ENCODE results near the gene LPIN3.
A peak's percentile ranks its signal among the peaks of the same experiment; 100 is the strongest.

LPIN3 gene

GRCh38 chr20:41336711-41337492 is 3.7 kb upstream of the LPIN3 start:
- no peak overlapping the region for H3K27ac ChIP-seq (ENCODE audit: low read depth in 2 of 2, low read length in 2 of 2)
- H3K4me3 ChIP-seq (ENCODE audit: low read length in 2 of 2), result no peak overlapping the region
- H3K9me3 ChIP-seq (ENCODE audit: control insufficient read depth in 2 of 2, low read length in 2 of 2), result no peaks in the 10 kb centered on the region
- H3K4me1 ChIP-seq (ENCODE audit: control insufficient read depth in 2 of 2, insufficient read depth in 2 of 2, low read length in 2 of 2), result peaks cover 15 to 17% of the 10 kb centered on the region in 2 donors
- H3K36me3 ChIP-seq (ENCODE audit: control insufficient read depth in 2 of 2, insufficient read depth in 2 of 2, low read length in 2 of 2), result no peaks in the 10 kb centered on the region
- no peaks in the 10 kb centered on the region for H3K27me3 ChIP-seq (ENCODE audit: control insufficient read depth in 2 of 2, insufficient read depth in 2 of 2, low read length in 2 of 2)
- no peak overlapping the region for H3K9ac ChIP-seq (ENCODE audit: low read depth in 1 of 2, low read length in 2 of 2)

- H3K27me3 ChIP-seq (ENCODE audit: control insufficient read depth in 2 of 2, insufficient read depth in 2 of 2, low read length in 2 of 2), result no peaks in the 10 kb centered on the region
- H3K4me3 ChIP-seq (ENCODE audit: low read length in 2 of 2), result peak overlapping the region; percentile 71 to 78
- no peaks in the 10 kb centered on the region for H3K9me3 ChIP-seq (ENCODE audit: control insufficient read depth in 2 of 2, low read length in 2 of 2)
- H3K27ac ChIP-seq (ENCODE audit: low read depth in 2 of 2, low read length in 2 of 2), result peak overlapping the region; percentile 91 to 92
- H3K9ac ChIP-seq (ENCODE audit: low read depth in 1 of 2, low read length in 2 of 2), result peak overlapping the region; percentile 65 to 67
- peaks cover 17 to 19% of the 10 kb centered on the region in 2 donors for H3K4me1 ChIP-seq (ENCODE audit: control insufficient read depth in 2 of 2, insufficient read depth in 2 of 2, low read length in 2 of 2)
- H3K36me3 ChIP-seq (ENCODE audit: control insufficient read depth in 2 of 2, insufficient read depth in 2 of 2, low read length in 2 of 2), result no peaks in the 10 kb centered on the region
Observed at GRCh38 chr20:41339957-41340326, 679 bp upstream of the LPIN3 start.

GRCh38 chr20:41342474-41343464 is 2.1 kb downstream of the LPIN3 start:
- H3K27ac ChIP-seq (ENCODE audit: low read depth in 2 of 2, low read length in 2 of 2), result no peak overlapping the region
- H3K36me3 ChIP-seq (ENCODE audit: control insufficient read depth in 2 of 2, insufficient read depth in 2 of 2, low read length in 2 of 2), result peaks cover 3 to 13% of the 10 kb centered on the region in 2 donors
- H3K27me3 ChIP-seq (ENCODE audit: control insufficient read depth in 2 of 2, insufficient read depth in 2 of 2, low read length in 2 of 2), result no peaks in the 10 kb centered on the region
- no peak overlapping the region for H3K9ac ChIP-seq (ENCODE audit: low read depth in 1 of 2, low read length in 2 of 2)
- peaks cover 17 to 19% of the 10 kb centered on the region in 2 donors for H3K4me1 ChIP-seq (ENCODE audit: control insufficient read depth in 2 of 2, insufficient read depth in 2 of 2, low read length in 2 of 2)
- no peaks in the 10 kb centered on the region for H3K9me3 ChIP-seq (ENCODE audit: control insufficient read depth in 2 of 2, low read length in 2 of 2)
- H3K4me3 ChIP-seq (ENCODE audit: low read length in 2 of 2), result no peak overlapping the region

GRCh38 chr20:41344477-41344876 is 3.9 kb downstream of the LPIN3 start:
- H3K9ac ChIP-seq (ENCODE audit: low read depth in 1 of 2, low read length in 2 of 2), result no peak overlapping the region
- H3K27ac ChIP-seq (ENCODE audit: low read depth in 2 of 2, low read length in 2 of 2), result no peak overlapping the region
- no peak overlapping the region for H3K4me3 ChIP-seq (ENCODE audit: low read length in 2 of 2)
- peaks cover 8 to 25% of the 10 kb centered on the region in 2 donors for H3K36me3 ChIP-seq (ENCODE audit: control insufficient read depth in 2 of 2, insufficient read depth in 2 of 2, low read length in 2 of 2)
- H3K27me3 ChIP-seq (ENCODE audit: control insufficient read depth in 2 of 2, insufficient read depth in 2 of 2, low read length in 2 of 2), result no peaks in the 10 kb centered on the region
- peaks cover 17 to 18% of the 10 kb centered on the region in 2 donors for H3K4me1 ChIP-seq (ENCODE audit: control insufficient read depth in 2 of 2, insufficient read depth in 2 of 2, low read length in 2 of 2)
- no peaks in the 10 kb centered on the region for H3K9me3 ChIP-seq (ENCODE audit: control insufficient read depth in 2 of 2, low read length in 2 of 2)

- H3K36me3 ChIP-seq (ENCODE audit: control insufficient read depth in 2 of 2, insufficient read depth in 2 of 2, low read length in 2 of 2), result peaks cover 11 to 29% of the 10 kb centered on the region in 2 donors
- no peak overlapping the region for H3K9ac ChIP-seq (ENCODE audit: low read depth in 1 of 2, low read length in 2 of 2)
- H3K4me3 ChIP-seq (ENCODE audit: low read length in 2 of 2), result no peak overlapping the region
- no peaks in the 10 kb centered on the region for H3K9me3 ChIP-seq (ENCODE audit: control insufficient read depth in 2 of 2, low read length in 2 of 2)
- no peaks in the 10 kb centered on the region for H3K27me3 ChIP-seq (ENCODE audit: control insufficient read depth in 2 of 2, insufficient read depth in 2 of 2, low read length in 2 of 2)
- peaks cover 12 to 13% of the 10 kb centered on the region in 2 donors for H3K4me1 ChIP-seq (ENCODE audit: control insufficient read depth in 2 of 2, insufficient read depth in 2 of 2, low read length in 2 of 2)
- no peak overlapping the region for H3K27ac ChIP-seq (ENCODE audit: low read depth in 2 of 2, low read length in 2 of 2)
Observed at GRCh38 chr20:41344938-41345728, 4.5 kb downstream of the LPIN3 start.

- Histone ChIP-seq H3K27ac (ENCODE audit: low read depth in 2 of 2, low read length in 2 of 2) (no peak overlapping the region), H3K9ac (ENCODE audit: low read depth in 1 of 2, low read length in 2 of 2) (no peak overlapping the region), H3K4me3 (ENCODE audit: low read length in 2 of 2) (no peak overlapping the region), H3K36me3 (ENCODE audit: control insufficient read depth in 2 of 2, insufficient read depth in 2 of 2, low read length in 2 of 2) (peaks cover 16 to 29% of the 10 kb centered on the region in 2 donors), H3K9me3 (ENCODE audit: control insufficient read depth in 2 of 2, low read length in 2 of 2) (no peaks in the 10 kb centered on the region), H3K4me1 (ENCODE audit: control insufficient read depth in 2 of 2, insufficient read depth in 2 of 2, low read length in 2 of 2) (peaks cover 8 to 10% of the 10 kb centered on the region in 2 donors), H3K27me3 (ENCODE audit: control insufficient read depth in 2 of 2, insufficient read depth in 2 of 2, low read length in 2 of 2) (no peaks in the 10 kb centered on the region)
Observed at GRCh38 chr20:41345729-41346067, 5.1 kb downstream of the LPIN3 start.

- peaks cover 22 to 37% of the 10 kb centered on the region in 2 donors for H3K36me3 ChIP-seq (ENCODE audit: control insufficient read depth in 2 of 2, insufficient read depth in 2 of 2, low read length in 2 of 2)
Observed at GRCh38 chr20:41347523-41348429, 7.2 kb downstream of the LPIN3 start.

GRCh38 chr20:41348430-41349172 is 8.0 kb downstream of the LPIN3 start:
- peaks cover 22 to 40% of the 10 kb centered on the region in 2 donors for H3K36me3 ChIP-seq (ENCODE audit: control insufficient read depth in 2 of 2, insufficient read depth in 2 of 2, low read length in 2 of 2)
- no peak overlapping the region for H3K27ac ChIP-seq (ENCODE audit: low read depth in 2 of 2, low read length in 2 of 2)
- H3K4me1 ChIP-seq (ENCODE audit: control insufficient read depth in 2 of 2, insufficient read depth in 2 of 2, low read length in 2 of 2), result no peaks in the 10 kb centered on the region
- no peak overlapping the region for H3K4me3 ChIP-seq (ENCODE audit: low read length in 2 of 2)
- H3K9ac ChIP-seq (ENCODE audit: low read depth in 1 of 2, low read length in 2 of 2), result no peak overlapping the region
- H3K9me3 ChIP-seq (ENCODE audit: control insufficient read depth in 2 of 2, low read length in 2 of 2), result no peaks in the 10 kb centered on the region
- no peaks in the 10 kb centered on the region for H3K27me3 ChIP-seq (ENCODE audit: control insufficient read depth in 2 of 2, insufficient read depth in 2 of 2, low read length in 2 of 2)

More at GRCh38 chr20:41347523-41348429, 7.2 kb downstream of the LPIN3 start:
- H3K9me3 ChIP-seq (ENCODE audit: control insufficient read depth in 2 of 2, low read length in 2 of 2), result no peaks in the 10 kb centered on the region
- no peaks in the 10 kb centered on the region for H3K27me3 ChIP-seq (ENCODE audit: control insufficient read depth in 2 of 2, insufficient read depth in 2 of 2, low read length in 2 of 2)
- H3K9ac ChIP-seq (ENCODE audit: low read depth in 1 of 2, low read length in 2 of 2), result no peak overlapping the region
- H3K4me3 ChIP-seq (ENCODE audit: low read length in 2 of 2), result no peak overlapping the region
- H3K4me1 ChIP-seq (ENCODE audit: control insufficient read depth in 2 of 2, insufficient read depth in 2 of 2, low read length in 2 of 2), result peaks cover 0 to 2% of the 10 kb centered on the region in 2 donors
- H3K27ac ChIP-seq (ENCODE audit: low read depth in 2 of 2, low read length in 2 of 2), result no peak overlapping the region
